IMR-90 (cell line): ENCODE measurements around the gene MRM2. TPM values are rescaled to one million over a fixed set of nuclear protein-coding genes. Genes with fewer than 3 reads are reported as not detected.
A peak's percentile ranks its signal among the peaks of the same experiment; 100 is the strongest.

Source experiments
- ATAC-seq: fragments of 200-7000 bp; cut with Tn5 transposase; 2 replicates; pipeline ENCODE4 v1.9.1; 2020; ENCODE audit warnings: low read depth, mild to moderate bottlenecking, moderate library complexity
- BruUV-seq: library from RNA; stranded (reverse); fragments of 400-500 nt; replicated peaks from 2 replicates; lab custom pipeline; 2021; lab: Mats Ljungman, UMichigan
- CTCF ChIA-PET: fragments of 300-600 bp; formaldehyde crosslinking; extraction: SDS; loops from one replicate; lab custom pipeline; 2021; ENCODE audit warnings: antibody characterized with exemption; lab: Yijun Ruan, JAX
- POLR2A ChIA-PET: fragments of 300-600 bp; sonication (Branson Sonifier 250); formaldehyde crosslinking; loops from one replicate; lab custom pipeline; 2022; ENCODE audit warnings: antibody characterized with exemption; ENCODE audit not compliant: unreplicated experiment; lab: Charles Lee
- DNase-seq: peaks from one replicate; pipeline ENCODE4 v3.0.0; 2013
- H2AFZ ChIP-seq: replicated peaks from 2 replicates; pipeline ENCODE3; 2013; ENCODE audit warnings: low read length, mild to moderate bottlenecking; ENCODE audit not compliant: poor library complexity
- H2AK5ac ChIP-seq: 2 replicates; pipeline ENCODE4 v1.6.1; 2013; ENCODE audit warnings: low read depth, low read length, inconsistent platforms
- H2AK9ac ChIP-seq: replicated peaks from 2 replicates; pipeline ENCODE3; 2013; ENCODE audit warnings: mild to moderate bottlenecking, low read depth, low read length, moderate library complexity; ENCODE audit not compliant: poor library complexity
- H2BK120ac ChIP-seq: 2 replicates; pipeline ENCODE4 v1.6.1; 2013; ENCODE audit warnings: low read depth, low read length, inconsistent platforms
- H2BK15ac ChIP-seq: 3 replicates; pipeline ENCODE4 v1.6.1; 2013; ENCODE audit warnings: low read depth, low read length, inconsistent platforms
- H2BK20ac ChIP-seq: 2 replicates; pipeline ENCODE4 v1.6.1; 2013; ENCODE audit warnings: low read depth, mild to moderate bottlenecking, inconsistent platforms, low read length, moderate library complexity
- H2BK5ac ChIP-seq: 2 replicates; pipeline ENCODE4 v1.6.1; 2013; ENCODE audit warnings: mild to moderate bottlenecking, low read depth, low read length, inconsistent platforms; ENCODE audit not compliant: poor library complexity, severe bottlenecking
- H3K14ac ChIP-seq: replicated peaks from 2 replicates; pipeline ENCODE4 v1.6.1; 2013; ENCODE audit warnings: low read depth, low read length, inconsistent platforms
- H3K18ac ChIP-seq: 2 replicates; pipeline ENCODE4 v1.6.1; 2013; ENCODE audit warnings: low read depth, low read length, control low read depth
- H3K23ac ChIP-seq: 2 replicates; pipeline ENCODE4 v1.6.1; 2013; ENCODE audit warnings: low read depth, low read length, inconsistent platforms
- H3K27ac ChIP-seq: 2 replicates; pipeline ENCODE4 v1.5.1; 2013; ENCODE audit warnings: mild to moderate bottlenecking, control low read depth, low read length; ENCODE audit not compliant: insufficient read depth
- H3K27me3 ChIP-seq: 2 replicates; pipeline ENCODE4 v1.6.1; 2013; ENCODE audit warnings: low read length; ENCODE audit not compliant: control insufficient read depth, insufficient read depth
- H3K36me3 ChIP-seq: 2 replicates; pipeline ENCODE4 v1.6.1; 2013; ENCODE audit warnings: low read length, mixed read lengths; ENCODE audit not compliant: control insufficient read depth, insufficient read depth
- H3K4ac ChIP-seq: 2 replicates; pipeline ENCODE4 v1.6.1; 2013; ENCODE audit warnings: low read depth, low read length, inconsistent platforms
- H3K4me1 ChIP-seq: 2 replicates; pipeline ENCODE4 v1.6.1; 2013; ENCODE audit warnings: low read length, mixed read lengths; ENCODE audit not compliant: control insufficient read depth, insufficient read depth
- H3K4me2 ChIP-seq: 2 replicates; pipeline ENCODE4 v1.6.1; 2013; ENCODE audit warnings: low read depth, mild to moderate bottlenecking, control low read depth, low read length, moderate library complexity
- H3K4me3 ChIP-seq: 2 replicates; pipeline ENCODE4 v1.5.1; 2013; ENCODE audit warnings: low read depth, mild to moderate bottlenecking, control low read depth, low read length, moderate library complexity; ENCODE audit not compliant: insufficient read depth
- H3K56ac ChIP-seq: 2 replicates; pipeline ENCODE4 v1.6.1; 2013; ENCODE audit warnings: low read length, inconsistent platforms; ENCODE audit not compliant: insufficient read depth; ENCODE audit errors: extremely low read depth
- H3K79me1 ChIP-seq, 2 experiments: 2 replicates each; pipeline ENCODE4 v1.6.1; 2013; ENCODE audit warnings: low read length in 2 of 2, inconsistent platforms in 1 of 2, low read depth in 1 of 2
- H3K9ac ChIP-seq: 2 replicates; pipeline ENCODE4 v1.6.1; 2013; ENCODE audit warnings: low read depth, low read length, control low read depth
- H3K9me1 ChIP-seq: 2 replicates; pipeline ENCODE4 v1.6.1; 2013; ENCODE audit warnings: low read length, inconsistent platforms; ENCODE audit not compliant: insufficient read depth
- H3K9me3 ChIP-seq: 2 replicates; pipeline ENCODE4 v1.6.1; 2013; ENCODE audit warnings: low read length; ENCODE audit not compliant: control insufficient read depth, insufficient read depth
- H4K20me1 ChIP-seq: 2 replicates; pipeline ENCODE4 v1.6.1; 2013; ENCODE audit warnings: low read length, inconsistent platforms; ENCODE audit not compliant: insufficient read depth
- H4K5ac ChIP-seq: 2 replicates; pipeline ENCODE4 v1.6.1; 2013; ENCODE audit warnings: mild to moderate bottlenecking, low read depth, low read length, control low read depth
- H4K8ac ChIP-seq, 2 experiments: 2 replicates each; pipeline ENCODE4 v1.6.1; 2013; ENCODE audit warnings: low read depth in 2 of 2, low read length in 2 of 2, control low read depth in 1 of 2, inconsistent platforms in 1 of 2
- H4K91ac ChIP-seq: 2 replicates; pipeline ENCODE4 v1.6.1; 2013; ENCODE audit warnings: low read depth, low read length, inconsistent platforms; ENCODE audit not compliant: insufficient read depth
- CEBPB ChIP-seq: IDR thresholded peaks from 2 replicates; pipeline ENCODE4 v1.6.1; 2012; ENCODE audit warnings: low read depth, low read length, improper control_type of control experiment
- CTCF ChIP-seq: conservative IDR thresholded peaks from 2 replicates; pipeline ENCODE4 v1.5.1; 2012; ENCODE audit warnings: mild to moderate bottlenecking, low read depth, low read length, improper control_type of control experiment
- ELK1 ChIP-seq: fragments of 150-350 bp; IDR thresholded peaks from 2 replicates; pipeline ENCODE4 v1.6.1; 2016; ENCODE audit warnings: low read depth, mild to moderate bottlenecking, low read length, moderate library complexity, borderline replicate concordance
- FOS ChIP-seq: fragments of 150-350 bp; IDR thresholded peaks from 2 replicates; pipeline ENCODE4 v1.6.1; 2016; ENCODE audit warnings: low read depth, low read length
- MAFK ChIP-seq: IDR thresholded peaks from 2 replicates; pipeline ENCODE4 v1.6.1; 2012; ENCODE audit warnings: low read depth, low read length, improper control_type of control experiment
- MAZ ChIP-seq: IDR thresholded peaks from 2 replicates; pipeline ENCODE4 v1.6.1; 2012; ENCODE audit warnings: low read depth, mild to moderate bottlenecking, low read length, improper control_type of control experiment, moderate library complexity, borderline replicate concordance
- MXI1 ChIP-seq: IDR thresholded peaks from 2 replicates; pipeline ENCODE4 v1.6.1; 2012; ENCODE audit warnings: low read depth, mild to moderate bottlenecking, low read length, moderate library complexity, borderline replicate concordance
- POLR2A ChIP-seq: IDR thresholded peaks from 2 replicates; pipeline ENCODE4 v1.6.1; 2012; ENCODE audit warnings: mild to moderate bottlenecking, low read depth, low read length
- RAD21 ChIP-seq: IDR thresholded peaks from 2 replicates; pipeline ENCODE4 v1.6.1; 2012; ENCODE audit warnings: low read length, improper control_type of control experiment
- RCOR1 ChIP-seq: IDR thresholded peaks from 2 replicates; pipeline ENCODE4 v1.6.1; 2012; ENCODE audit warnings: mild to moderate bottlenecking, low read length, improper control_type of control experiment; ENCODE audit not compliant: insufficient replicate concordance
- RFX5 ChIP-seq: IDR thresholded peaks from 2 replicates; pipeline ENCODE4 v1.8.0; 2012; ENCODE audit warnings: low read depth, mild to moderate bottlenecking, low read length, moderate library complexity
- WGBS, 2 experiments: methylation state at CpG; one replicate each; pipeline versions ENCODE4 v1.1.5 to v1.1.7; 2013; ENCODE audit warnings: missing lambda C conversion rate in 2 of 2; ENCODE audit not compliant: insufficient read length in 1 of 2; ENCODE audit errors: extremely low coverage in 2 of 2; 5-methylcytosine and 5-hydroxymethylcytosine counted together
- dilution Hi-C: fragments of 300-500 bp; cut with HindIII; formaldehyde crosslinking; loops from one replicate; pipeline ENCODE4 v1.14.3; 2018; ENCODE audit warnings: low sequenced_read_pairs; ENCODE audit not compliant: unreplicated experiment
- in situ Hi-C: fragments of 300-500 bp; cut with MboI; formaldehyde crosslinking; loops from 3 replicates; pipeline ENCODE4 v1.14.3; 2019; ENCODE audit warnings: low sequenced_read_pairs, inconsistent platforms, mixed read lengths
- intact Hi-C: fragments of 100-400 bp; cut with micrococcal nuclease; formaldehyde crosslinking; loops from 2 replicates; pipeline ENCODE4 v1.10.0; 2022
- polyA plus RNA-seq, 3 experiments: library from polyadenylated mRNA; depleted of rRNA; stranded (reverse); fragments of >200 nt; gene quantifications; 2 replicates each; pipeline ENCODE4 v1.2.3, GENCODE V29; 2012; ENCODE audit warnings: low replicate concordance in 1 of 3
- total RNA-seq: library from RNA; depleted of rRNA; stranded (reverse); fragments of >200 nt; gene quantifications from 2 replicates; pipeline ENCODE4 v1.2.3, GENCODE V29; 2012

MRM2 gene
- total and polyA plus RNA-seq, 2 of the 4 experiments (the other 2 are of a cell fraction) = 19.1 to 23.8 TPM

- H2BK120ac ChIP-seq = no peak overlapping the region
- H3K9me3 ChIP-seq = no peaks in the 10 kb centered on the region
- 100% methylated on average over 1 of the region's 25 CpGs; no CpG with 5 or more reads in 1 of the 2 experiments for WGBS, 2 experiments
- H2BK15ac ChIP-seq = no peak overlapping the region
- H4K20me1 ChIP-seq = peaks cover 7% of the 10 kb centered on the region; the same call in 1 of the 2 replicates
- peaks cover under 1% of the 10 kb centered on the region; the same call in 1 of the 2 replicates for H3K36me3 ChIP-seq
- peaks cover 22 to 56% of the 10 kb centered on the region in 2 experiments for H3K79me1 ChIP-seq
- H3K9me1 ChIP-seq = peaks cover 26% of the 10 kb centered on the region
- no peak overlapping the region for H2BK5ac ChIP-seq
- H3K9ac ChIP-seq = no peak overlapping the region
- no peak overlapping the region for H2AFZ ChIP-seq
- no peak overlapping the region for H4K91ac ChIP-seq
- peak overlapping the region; percentile 9 for H2AK9ac ChIP-seq
- H3K23ac ChIP-seq = no peak overlapping the region
- TF ChIP-seq MAFK (no peak), RAD21 (no peak), RFX5 (no peak), RCOR1 (no peak), FOS (no peak), CTCF (no peak), POLR2A (no peak), MXI1 (no peak), ELK1 (no peak), CEBPB (no peak), MAZ (no peak)
- ChIA-PET POLR2A (no interaction called here), CTCF (no interaction called here)
- no peak overlapping the region for H3K18ac ChIP-seq
- H3K27ac ChIP-seq = no peak overlapping the region
- intact Hi-C loops = no loop called here
- no peak overlapping the region for H4K5ac ChIP-seq
- dilution Hi-C loops = no loop called here
- no peaks in the 10 kb centered on the region for H3K27me3 ChIP-seq
- H3K4ac ChIP-seq = no peak overlapping the region
- H3K14ac ChIP-seq = no peak overlapping the region
- H4K8ac ChIP-seq = no peak overlapping the region
- no peak overlapping the region for H3K56ac ChIP-seq
- H3K4me2 ChIP-seq = no peak overlapping the region
- in situ Hi-C loops = no loop called here
- H2BK20ac ChIP-seq = no peak overlapping the region
- H3K4me1 ChIP-seq = peaks cover 13% of the 10 kb centered on the region
- no peak for DNase-seq
- H3K4me3 ChIP-seq = no peak overlapping the region
- BruUV-seq = no TSS peak
- no peak overlapping the region for H2AK5ac ChIP-seq
- no peak for ATAC-seq
Measured at GRCh38 chr7:2244404-2244995, 2.5 kb upstream of the MRM2 start.
